Upper lobe of left lung (tissue), 6 donors: ENCODE results near the gene IKZF5. TPM values are rescaled to one million over a fixed set of nuclear protein-coding genes. Genes with fewer than 3 reads are reported as not detected.

Experiments used
- ATAC-seq, 2 donors: fragments of 200-7000 bp; cut with Tn5 transposase; one replicate each; pipeline ENCODE4 v1.9.1; 2022; ENCODE audit warnings: mild to moderate bottlenecking in 2 of 2, moderate library complexity in 2 of 2; ENCODE audit not compliant: low FRiP score in 2 of 2
- DNase-seq, 2 donors: peaks; one replicate each; pipeline ENCODE4 v3.0.0-alpha.2; 2019 to 2020
- H3K27ac ChIP-seq, 4 donors: fragments of 200-600 bp; sonication (generic); one replicate each; pipeline ENCODE4 v1.5.1; 2016 to 2019
- H3K27me3 ChIP-seq, 4 donors: fragments of 200-600 bp; sonication (generic); one replicate each; pipeline ENCODE4 v1.5.1; 2017 to 2019
- H3K36me3 ChIP-seq, 4 donors: fragments of 200-600 bp; sonication (generic); one replicate each; pipeline ENCODE4 v1.5.1; 2016 to 2019
- H3K4me1 ChIP-seq, 4 donors: fragments of 200-600 bp; sonication (generic); one replicate each; pipeline ENCODE4 v1.5.1; 2018 to 2019
- H3K4me3 ChIP-seq, 4 donors: fragments of 200-600 bp; sonication (generic); one replicate each; pipeline ENCODE4 v1.5.1; 2017 to 2019; ENCODE audit warnings: mild to moderate bottlenecking in 2 of 4, moderate library complexity in 1 of 4
- H3K9me3 ChIP-seq, 4 donors: fragments of 200-600 bp; sonication (generic); one replicate each; pipeline ENCODE4 v1.5.1; 2018 to 2019
- EP300 ChIP-seq, 4 donors: sonication (generic); formaldehyde crosslinking; IDR thresholded peaks; one replicate each; pipeline ENCODE4 v1.5.1; 2017; ENCODE audit warnings: antibody characterized with exemption in 4 of 4, control low read depth in 2 of 4
- POLR2A ChIP-seq, 4 donors: fragments of 450-650 bp; IDR thresholded peaks; one replicate each; pipeline ENCODE4 v1.5.1; 2016 to 2017; ENCODE audit warnings: antibody characterized with exemption in 4 of 4, mild to moderate bottlenecking in 2 of 4
- POLR2AphosphoS5 ChIP-seq, 2 donors: sonication (generic); formaldehyde crosslinking; IDR thresholded peaks; one replicate each; pipeline ENCODE4 v1.5.1; 2017; ENCODE audit warnings: antibody characterized with exemption in 2 of 2
- WGBS, 2 donors: methylation state at CpG; one replicate each; pipeline ENCODE4 v1.1.5; 2017 to 2018; 5-methylcytosine and 5-hydroxymethylcytosine counted together
- total RNA-seq, 6 donors: library from RNA; depleted of rRNA in 4 of 6; stranded (reverse); fragments of >200 nt in 4 of 6; gene quantifications; one replicate each; pipeline versions ENCODE4 v1.1.0 to v1.2.1, GENCODE V29; 2016 to 2021
- TF ChIP-seq, protein P1 (sequence below), 6 experiments: fragments of 450-650 bp in 4 of 6; fragments of 200-600 bp in 2 of 6; sonication (generic) in 2 of 6; IDR thresholded peaks; one replicate each; pipeline ENCODE4 v1.5.1; 2016 to 2019; ENCODE audit warnings: antibody characterized with exemption in 6 of 6
- donor health status: DM: no; HTN: no; CAD: no; lungs with moderate emphysema.
- donor health status: DM: no; HTN: yes; CAD: no; lungs with severe emphysema.

IKZF5 gene
- total RNA-seq, 6 donors from 2014 or later = 4.9 to 19.4 (median 15.0) TPM

DNA sequence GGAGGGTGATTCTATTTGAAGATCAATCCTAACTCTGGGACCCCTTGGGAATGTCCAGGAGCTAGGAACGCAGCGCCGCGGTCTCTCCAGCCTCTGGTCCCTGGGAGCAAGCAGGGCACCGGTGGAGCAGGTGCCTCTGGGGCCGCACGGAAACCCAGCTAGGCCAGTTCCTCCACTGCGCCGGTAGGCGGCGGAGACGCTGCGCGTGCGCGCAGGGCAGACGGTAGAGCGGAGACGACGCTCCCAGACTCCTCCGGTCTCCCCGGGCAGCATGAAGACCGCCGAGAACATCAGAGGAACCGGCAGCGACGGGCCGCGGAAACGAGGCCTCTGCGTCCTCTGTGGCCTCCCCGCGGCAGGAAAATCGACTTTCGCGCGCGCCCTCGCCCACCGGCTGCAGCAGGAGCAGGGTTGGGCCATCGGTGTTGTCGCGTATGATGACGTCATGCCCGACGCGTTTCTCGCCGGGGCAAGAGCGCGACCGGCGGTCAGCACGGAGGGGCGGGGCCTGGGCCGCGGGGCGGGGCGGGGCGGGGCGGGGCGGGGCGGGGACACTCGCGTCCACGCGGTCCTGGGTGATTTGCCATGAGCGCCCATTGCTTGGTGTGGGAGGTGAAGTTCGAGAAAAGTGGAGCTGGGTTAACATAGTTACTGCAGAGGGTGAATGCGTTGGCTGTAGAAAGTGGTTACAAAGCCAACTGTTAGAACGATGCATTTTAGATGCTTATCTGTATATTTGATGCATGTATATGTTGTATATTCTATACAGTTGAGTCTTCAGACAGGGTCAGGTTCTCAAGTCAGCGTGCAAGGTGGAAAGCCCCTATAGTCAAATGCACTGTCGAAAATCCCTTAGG lies 28.2 kb downstream of the IKZF5 start, which contains the start of gene PSTK:
TSS of gene PSTK (plus strand) at position 193 of the 857 bp plus-strand sequence. CDS start at position 272, 79 bp downstream.
- peaks cover 10 to 16% (median 13%) of the 10 kb centered on the region in 4 donors for H3K4me1 ChIP-seq
- peak within 1 kb of the TSS; percentile 42 to 90 (median 72) for H3K4me3 ChIP-seq
- H3K9me3 ChIP-seq = no peaks in the 10 kb centered on the region
- ATAC-seq (peak; percentile 99), DNase-seq (peak; percentile 89 to 96)
- H3K27ac ChIP-seq = peak within 1 kb of the TSS; percentile 87 to 96 (median 94)
- TF ChIP-seq EP300 (IDR thresholded peaks at IDR 0.05) (peak in 1 of 4 donors; percentile 29), POLR2AphosphoS5 (IDR thresholded peaks at IDR 0.05) (peak; percentile 77 to 82), POLR2A (IDR thresholded peaks at IDR 0.05) (peak in 2 of 4 donors; percentile 69 to 78)
- TF ChIP-seq, protein P1, sequence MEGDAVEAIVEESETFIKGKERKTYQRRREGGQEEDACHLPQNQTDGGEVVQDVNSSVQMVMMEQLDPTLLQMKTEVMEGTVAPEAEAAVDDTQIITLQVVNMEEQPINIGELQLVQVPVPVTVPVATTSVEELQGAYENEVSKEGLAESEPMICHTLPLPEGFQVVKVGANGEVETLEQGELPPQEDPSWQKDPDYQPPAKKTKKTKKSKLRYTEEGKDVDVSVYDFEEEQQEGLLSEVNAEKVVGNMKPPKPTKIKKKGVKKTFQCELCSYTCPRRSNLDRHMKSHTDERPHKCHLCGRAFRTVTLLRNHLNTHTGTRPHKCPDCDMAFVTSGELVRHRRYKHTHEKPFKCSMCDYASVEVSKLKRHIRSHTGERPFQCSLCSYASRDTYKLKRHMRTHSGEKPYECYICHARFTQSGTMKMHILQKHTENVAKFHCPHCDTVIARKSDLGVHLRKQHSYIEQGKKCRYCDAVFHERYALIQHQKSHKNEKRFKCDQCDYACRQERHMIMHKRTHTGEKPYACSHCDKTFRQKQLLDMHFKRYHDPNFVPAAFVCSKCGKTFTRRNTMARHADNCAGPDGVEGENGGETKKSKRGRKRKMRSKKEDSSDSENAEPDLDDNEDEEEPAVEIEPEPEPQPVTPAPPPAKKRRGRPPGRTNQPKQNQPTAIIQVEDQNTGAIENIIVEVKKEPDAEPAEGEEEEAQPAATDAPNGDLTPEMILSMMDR (IDR thresholded peaks at IDR 0.05) = peak; percentile 95 to 100 (median 99)
- H3K27me3 ChIP-seq = no peaks in the 10 kb centered on the region
- H3K36me3 ChIP-seq = peaks cover 0 to 4% (median 0%) of the 10 kb centered on the region in 4 donors
- WGBS, 2 donors = 2 to 4% methylated on average over 10 to 47 of the region's 73 CpGs

DNA sequence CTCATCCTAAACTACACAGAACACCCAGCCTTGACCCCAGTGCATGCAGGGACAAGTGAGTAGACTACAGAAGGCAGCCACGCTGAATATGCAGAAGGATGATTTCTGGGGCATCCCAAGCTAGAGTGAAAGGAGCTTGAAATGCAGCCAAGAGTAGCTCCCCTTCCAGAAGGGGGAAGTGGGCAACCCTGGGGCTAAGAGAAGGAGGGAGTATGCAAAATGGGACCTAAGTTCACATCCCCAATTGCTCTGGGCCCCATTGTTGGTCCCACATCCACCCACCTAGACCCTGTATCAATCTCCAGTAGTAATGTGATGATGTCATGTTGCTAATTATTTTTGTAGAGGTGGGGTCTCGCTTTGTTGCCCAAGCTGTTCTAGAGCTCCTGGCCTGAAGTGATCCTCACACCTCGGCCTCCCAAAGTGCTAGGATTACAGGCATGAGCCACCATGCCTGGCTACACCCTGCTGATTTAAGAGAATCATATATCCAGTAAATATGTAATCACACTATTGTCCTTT lies 34.0 kb downstream of the IKZF5 start:
- H3K4me1 ChIP-seq = peaks cover 1 to 4% (median 2%) of the 10 kb centered on the region in 4 donors
- DNase-seq (no peak), ATAC-seq (no peak)
- no peak overlapping the region for H3K4me3 ChIP-seq
- H3K27me3 ChIP-seq = no peaks in the 10 kb centered on the region
- TF ChIP-seq EP300 (IDR thresholded peaks at IDR 0.05) (no peak), POLR2AphosphoS5 (IDR thresholded peaks at IDR 0.05) (no peak)
- no peak overlapping the region for H3K27ac ChIP-seq
- no peaks in the 10 kb centered on the region for H3K36me3 ChIP-seq
- WGBS, 2 donors = 68 to 74% methylated on average over 3 of the region's 3 CpGs
- no peaks in the 10 kb centered on the region for H3K9me3 ChIP-seq

DNA sequence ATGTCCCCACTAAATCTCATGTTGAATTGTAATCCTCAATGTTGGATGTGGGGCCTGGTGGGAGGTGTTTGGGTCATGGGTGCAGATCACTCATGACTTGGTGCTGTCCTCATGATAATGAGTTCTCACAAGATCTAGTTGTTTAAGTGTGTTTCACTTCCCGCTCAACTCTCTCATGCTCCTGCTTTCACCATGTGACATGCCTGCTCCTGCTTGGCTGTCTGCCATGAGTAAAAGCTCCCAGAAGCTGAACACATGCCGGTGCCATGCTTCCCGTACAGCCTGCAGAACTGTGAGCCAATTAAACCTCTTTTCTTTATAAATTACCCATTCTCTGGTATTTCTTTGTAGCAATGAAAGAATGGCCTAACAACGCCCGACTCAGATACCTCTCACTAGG lies 34.6 kb downstream of the IKZF5 start:
- Histone ChIP-seq H3K4me1 (no peaks in the 10 kb centered on the region), H3K27ac (no peak overlapping the region), H3K27me3 (no peaks in the 10 kb centered on the region), H3K9me3 (no peaks in the 10 kb centered on the region), H3K36me3 (no peaks in the 10 kb centered on the region), H3K4me3 (no peak overlapping the region)
- no peak for ATAC-seq
- TF ChIP-seq, protein P1 (IDR thresholded peaks at IDR 0.05) = no peak
- no peak for TF ChIP-seq POLR2AphosphoS5 (IDR thresholded peaks at IDR 0.05)
- no peak for TF ChIP-seq POLR2A (IDR thresholded peaks at IDR 0.05)
- TF ChIP-seq EP300 (IDR thresholded peaks at IDR 0.05) = no peak
- DNase-seq = no peak
- WGBS, 2 donors = 57 to 62% methylated on average over 5 of the region's 5 CpGs

DNA sequence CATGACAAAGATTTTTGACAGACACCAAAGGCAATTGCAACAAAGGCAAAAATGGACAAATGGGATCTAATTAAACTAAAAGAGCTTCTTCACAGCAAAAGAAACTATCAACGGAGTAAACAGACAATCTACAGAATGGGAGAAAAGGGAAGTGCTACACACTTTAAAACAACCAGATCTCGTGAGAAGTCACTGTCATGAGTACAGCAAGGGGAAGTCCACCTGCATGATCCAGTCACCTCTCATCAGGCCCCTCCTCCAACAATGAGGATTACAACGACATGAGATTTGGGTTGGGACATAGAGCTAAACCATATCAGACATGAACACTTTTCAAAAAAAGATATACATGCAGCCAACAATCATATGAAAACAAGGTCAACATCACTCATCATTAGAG lies 39.9 kb downstream of the IKZF5 start:
- TF ChIP-seq EP300 (IDR thresholded peaks at IDR 0.05) = no peak
- no peak for TF ChIP-seq POLR2AphosphoS5 (IDR thresholded peaks at IDR 0.05)
- TF ChIP-seq POLR2A (IDR thresholded peaks at IDR 0.05) = no peak
- TF ChIP-seq, protein P1 (IDR thresholded peaks at IDR 0.05) = no peak
- H3K36me3 ChIP-seq = no peaks in the 10 kb centered on the region
- 64 to 79% methylated on average over 3 of the region's 3 CpGs for WGBS, 2 donors
- H3K9me3 ChIP-seq = peaks cover 0 to 15% (median 10%) of the 10 kb centered on the region in 4 donors
- H3K4me3 ChIP-seq = no peak overlapping the region
- no peaks in the 10 kb centered on the region for H3K27me3 ChIP-seq
- no peak for ATAC-seq
- no peaks in the 10 kb centered on the region for H3K4me1 ChIP-seq
- no peak overlapping the region for H3K27ac ChIP-seq
- no peak for DNase-seq

DNA sequence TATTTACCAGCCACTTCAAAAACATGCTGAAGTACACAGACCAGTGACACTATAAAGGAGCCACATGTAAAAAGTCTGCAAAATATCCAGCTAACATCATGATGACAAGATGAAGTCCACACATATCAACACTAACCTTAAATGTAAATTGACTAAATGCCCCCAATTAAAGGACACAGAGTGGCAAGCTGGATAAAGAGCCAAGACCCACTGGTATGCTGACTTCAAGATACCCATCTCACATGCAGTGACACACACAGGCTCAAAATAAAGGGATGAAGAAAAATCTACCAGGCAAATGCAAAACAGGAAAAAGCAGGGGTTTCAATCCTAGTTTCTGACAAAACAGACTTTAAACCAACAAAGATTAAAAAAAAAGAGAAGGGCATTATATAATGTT lies 41.7 kb downstream of the IKZF5 start:
- Histone ChIP-seq H3K36me3 (no peaks in the 10 kb centered on the region), H3K27me3 (no peaks in the 10 kb centered on the region), H3K4me3 (no peak overlapping the region), H3K27ac (no peak overlapping the region), H3K4me1 (no peaks in the 10 kb centered on the region), H3K9me3 (peaks cover 0 to 15% (median 10%) of the 10 kb centered on the region in 4 donors)
- no peak for DNase-seq
- no peak for TF ChIP-seq EP300 (IDR thresholded peaks at IDR 0.05)
- no peak for TF ChIP-seq POLR2A (IDR thresholded peaks at IDR 0.05)
- TF ChIP-seq, protein P1 (IDR thresholded peaks at IDR 0.05) = no peak
- TF ChIP-seq POLR2AphosphoS5 (IDR thresholded peaks at IDR 0.05) = no peak
- no peak for ATAC-seq
